Pancreas (tissue), 10 donors: ENCODE results near the gene CDK5RAP3. TPM values are rescaled to one million over a fixed set of nuclear protein-coding genes. Genes with fewer than 3 reads are reported as not detected.

Source experiments
- ATAC-seq, 4 donors: fragments of 200-7000 bp; cut with Tn5 transposase; one replicate each; pipeline versions ENCODE4 v1.8.0 to v1.9.1; 2020; ENCODE audit warnings: mild to moderate bottlenecking in 4 of 4, moderate library complexity in 4 of 4
- DNase-seq, 6 donors: peaks; one replicate each; pipeline ENCODE4 v3.0.0-alpha.2; 2020
- FAIRE-seq: peaks from 2 replicates; lab custom pipeline; 2012; peaks lifted over from hg19 to GRCh38; lab: Jason Lieb, UNC
- H3K27ac ChIP-seq, 4 donors: fragments of 200-600 bp; sonication (generic); 1 replicate in 3 of 4; 2 replicates in 1 of 4; pipeline versions ENCODE4 v1.5.0 to v1.8.0; 2020
- H3K27me3 ChIP-seq, 4 donors: fragments of 200-600 bp; one replicate each; pipeline ENCODE4 v1.8.0; 2021
- H3K36me3 ChIP-seq, 3 donors: fragments of 200-600 bp; sonication (generic) in 1 of 3; one replicate each; pipeline versions ENCODE4 v1.5.0 to v1.8.0; 2020 to 2021
- H3K4me1 ChIP-seq, 3 donors: fragments of 200-600 bp; one replicate each; pipeline ENCODE4 v1.8.0; 2021
- H3K4me3 ChIP-seq, 4 donors: fragments of 200-600 bp; sonication (generic) in 2 of 4; one replicate each; pipeline versions ENCODE4 v1.5.0 to v1.8.0; 2020 to 2021
- H3K9me3 ChIP-seq, 4 donors: fragments of 200-600 bp; one replicate each; pipeline ENCODE4 v1.8.0; 2021
- WGBS, 2 donors: extraction: QIAGEN DNeasy Blood & Tissue Kit; methylation state at CpG; one replicate each; pipeline ENCODE4 v1.1.7; 2013; 5-methylcytosine and 5-hydroxymethylcytosine counted together
- intact Hi-C, 3 donors: fragments of 100-400 bp; cut with DNase I; formaldehyde crosslinking; loops; one replicate each; pipeline versions ENCODE4 v1.11.1 to v1.14.2; 2022
- polyA plus RNA-seq, 2 donors: library from polyadenylated mRNA; stranded (reverse); fragments of 200-250 nt; gene quantifications; one replicate each; pipeline ENCODE4 v1.2.3, GENCODE V29; 2013
- total RNA-seq, 6 donors: library from RNA; stranded (reverse); fragmentation: NEBNext Ultra II Directional in 4 of 6; extraction: Animal tissue kit (Norgen Biotek cat#: 25700) in 4 of 6; gene quantifications; one replicate each; pipeline versions ENCODE4 v1.2.1 to v1.2.4, GENCODE V29; 2021 to 2023
- TF ChIP-seq, protein P1 (sequence below), 4 donors: fragments of 200-600 bp; sonication (generic) in 3 of 4; IDR thresholded peaks; one replicate each; pipeline versions ENCODE4 v1.5.0 to v1.8.0; 2021; ENCODE audit warnings: antibody characterized with exemption in 4 of 4
- donor health status: healthy with polysubstance abuse.
- donor health status: DM: no; HTN: no; CAD: no; lungs with moderate emphysema.
- donor health status: DM: no; HTN: no; CAD: no.
- donor health status: control.
- donor health status: control.
- donor health status: Bipolar disorder and iron deficiency.
- donor health status: DM: yes; HTN: yes; CAD: no.
- donor health status: DM: no; HTN: no; CAD: no.
- donor health status: DM: no; HTN: no; CAD: no.
- donor health status: DM: yes; HTN: yes; CAD: no.

The CDK5RAP3 gene
- total and polyA plus RNA-seq, 8 donors: 134 to 1,312 (median 185) TPM

DNA sequence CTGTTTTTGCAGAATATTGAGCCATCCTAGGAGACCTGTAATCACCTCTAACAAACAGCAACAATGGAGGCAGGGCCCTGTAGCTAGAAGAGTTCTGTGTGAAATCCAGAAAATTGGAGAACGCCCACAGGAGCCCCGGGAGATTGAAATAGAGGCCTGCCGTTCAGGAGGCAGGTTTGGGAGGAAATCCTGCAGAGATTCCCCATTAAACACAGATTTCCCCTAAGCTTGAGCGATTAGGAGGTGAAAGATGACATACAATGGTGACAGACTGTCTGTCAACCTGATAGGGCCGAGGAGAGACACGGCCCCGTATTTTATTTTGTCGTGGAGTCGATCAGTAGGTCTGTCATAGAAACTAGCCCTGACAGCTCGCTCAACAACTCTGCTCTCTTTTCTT is 18.2 kb downstream of the CDK5RAP3 start:
- H3K27ac ChIP-seq: no peak overlapping the region
- peaks cover 0 to 15% (median 0%) of the 10 kb centered on the region in 3 donors for H3K4me1 ChIP-seq
- TF ChIP-seq, protein P1, sequence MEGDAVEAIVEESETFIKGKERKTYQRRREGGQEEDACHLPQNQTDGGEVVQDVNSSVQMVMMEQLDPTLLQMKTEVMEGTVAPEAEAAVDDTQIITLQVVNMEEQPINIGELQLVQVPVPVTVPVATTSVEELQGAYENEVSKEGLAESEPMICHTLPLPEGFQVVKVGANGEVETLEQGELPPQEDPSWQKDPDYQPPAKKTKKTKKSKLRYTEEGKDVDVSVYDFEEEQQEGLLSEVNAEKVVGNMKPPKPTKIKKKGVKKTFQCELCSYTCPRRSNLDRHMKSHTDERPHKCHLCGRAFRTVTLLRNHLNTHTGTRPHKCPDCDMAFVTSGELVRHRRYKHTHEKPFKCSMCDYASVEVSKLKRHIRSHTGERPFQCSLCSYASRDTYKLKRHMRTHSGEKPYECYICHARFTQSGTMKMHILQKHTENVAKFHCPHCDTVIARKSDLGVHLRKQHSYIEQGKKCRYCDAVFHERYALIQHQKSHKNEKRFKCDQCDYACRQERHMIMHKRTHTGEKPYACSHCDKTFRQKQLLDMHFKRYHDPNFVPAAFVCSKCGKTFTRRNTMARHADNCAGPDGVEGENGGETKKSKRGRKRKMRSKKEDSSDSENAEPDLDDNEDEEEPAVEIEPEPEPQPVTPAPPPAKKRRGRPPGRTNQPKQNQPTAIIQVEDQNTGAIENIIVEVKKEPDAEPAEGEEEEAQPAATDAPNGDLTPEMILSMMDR (IDR thresholded peaks at IDR 0.05): no peak
- no peaks in the 10 kb centered on the region for H3K9me3 ChIP-seq
- intact Hi-C loops: no loop called here
- no peaks in the 10 kb centered on the region for H3K36me3 ChIP-seq
- 80 to 86% methylated on average over 10 of the region's 10 CpGs for WGBS, 2 donors
- no peaks in the 10 kb centered on the region for H3K27me3 ChIP-seq
- H3K4me3 ChIP-seq: no peak overlapping the region
- no peak for DNase-seq
- no peak for FAIRE-seq
- no peak for ATAC-seq

DNA sequence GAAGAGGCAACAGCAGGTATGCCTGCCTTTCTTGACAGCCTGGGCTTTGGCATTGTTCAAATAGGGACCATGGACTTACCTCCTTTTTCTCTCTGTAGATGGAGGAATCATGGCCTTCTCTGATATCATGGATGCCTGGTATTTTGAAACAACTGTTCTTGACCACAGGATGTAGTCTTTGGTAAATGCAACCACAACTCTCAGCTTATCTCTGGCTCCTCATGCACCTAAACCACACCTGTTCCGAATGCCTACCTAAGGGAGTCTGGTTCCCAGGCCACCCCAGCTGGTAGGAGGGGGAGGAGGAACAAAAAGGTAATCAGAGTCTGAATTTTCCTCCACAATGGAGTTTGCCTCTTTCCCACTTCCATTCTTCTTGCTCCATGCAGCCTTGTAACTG is 18.8 kb downstream of the CDK5RAP3 start:
- no peak for ATAC-seq
- Histone ChIP-seq H3K4me1 (peaks cover 0 to 16% (median 4%) of the 10 kb centered on the region in 3 donors), H3K27ac (no peak overlapping the region), H3K36me3 (no peaks in the 10 kb centered on the region), H3K9me3 (no peaks in the 10 kb centered on the region), H3K27me3 (no peaks in the 10 kb centered on the region), H3K4me3 (no peak overlapping the region)
- intact Hi-C loops: no loop called here
- no peak for FAIRE-seq
- DNase-seq: no peak
- TF ChIP-seq, protein P1 (IDR thresholded peaks at IDR 0.05): no peak
- 50 to 53% methylated on average over 1 of the region's 1 CpG for WGBS, 2 donors

DNA sequence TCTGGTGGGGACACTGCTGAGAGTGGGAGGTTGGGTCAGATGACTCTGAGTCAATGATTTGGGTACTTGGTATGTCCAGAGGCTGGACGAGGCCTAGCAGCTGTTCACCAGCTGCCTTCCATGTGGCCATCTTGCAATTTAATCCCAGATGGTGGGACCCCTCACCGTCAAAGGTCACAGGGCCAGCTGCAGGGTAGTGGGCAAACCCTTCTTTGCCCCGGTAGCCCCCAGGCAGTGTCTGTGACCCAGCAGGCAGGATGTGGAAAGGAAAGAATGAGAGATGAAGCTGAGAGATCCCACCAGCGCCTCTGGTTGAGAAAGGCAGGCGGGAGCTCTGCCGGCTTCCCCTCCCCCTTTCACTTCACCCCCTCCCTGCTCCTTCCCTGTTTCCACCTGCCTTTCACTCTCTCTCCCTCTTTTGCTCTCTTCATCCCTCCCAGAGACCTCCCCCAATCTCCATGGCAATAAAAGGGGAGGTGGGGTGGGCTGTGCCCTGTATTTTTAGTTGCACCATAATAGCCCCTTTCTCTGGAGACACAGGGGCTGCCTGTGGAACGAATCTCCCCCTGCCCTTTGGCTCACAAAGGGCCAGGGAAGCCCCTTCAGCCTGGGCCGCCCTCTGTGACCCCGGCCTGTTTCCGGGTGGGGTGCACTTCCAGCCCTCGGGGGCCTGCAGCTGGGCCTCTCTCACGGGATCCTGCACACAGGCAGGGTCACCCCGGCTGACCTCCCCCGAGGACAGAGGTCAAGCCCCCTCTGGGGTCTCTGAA is 20.2 kb downstream of the CDK5RAP3 start:
- DNase-seq (no peak), FAIRE-seq (no peak), ATAC-seq (no peak)
- Histone ChIP-seq H3K27ac (no peak overlapping the region), H3K36me3 (no peaks in the 10 kb centered on the region), H3K4me1 (peaks cover 10 to 21% (median 16%) of the 10 kb centered on the region in 3 donors), H3K9me3 (no peaks in the 10 kb centered on the region), H3K4me3 (no peak overlapping the region), H3K27me3 (no peaks in the 10 kb centered on the region)
- 75 to 77% methylated on average over 14 of the region's 14 CpGs for WGBS, 2 donors
- TF ChIP-seq, protein P1 (IDR thresholded peaks at IDR 0.05): no peak
- intact Hi-C loops: no loop called here

DNA sequence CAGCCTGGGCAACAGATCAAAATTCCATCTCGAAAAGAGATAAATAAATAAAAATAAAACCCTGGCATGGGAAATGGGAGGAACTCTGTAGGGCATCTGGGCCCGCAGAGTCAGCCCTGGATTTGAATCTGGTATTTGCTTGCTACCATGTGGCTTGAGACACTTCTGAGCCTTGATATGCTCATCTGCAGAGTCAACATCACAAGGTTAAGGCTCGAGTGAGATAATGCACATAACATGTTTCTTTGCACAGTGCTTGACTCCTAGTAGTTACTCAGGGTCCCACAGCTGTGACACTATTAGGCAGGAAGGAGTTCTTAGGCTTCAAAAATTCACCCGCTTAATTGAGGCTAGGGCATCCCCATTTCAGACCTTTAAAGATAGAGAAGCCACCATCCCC is 21.3 kb downstream of the CDK5RAP3 start:
- FAIRE-seq: no peak

More for the DNA sequence above, 21.3 kb downstream of the CDK5RAP3 start:
- H3K4me1 ChIP-seq: peaks cover 10 to 18% (median 16%) of the 10 kb centered on the region in 3 donors
- ATAC-seq: no peak
- 59 to 64% methylated on average over 4 of the region's 4 CpGs for WGBS, 2 donors
- no peak overlapping the region for H3K27ac ChIP-seq
- DNase-seq: no peak
- no peak overlapping the region for H3K4me3 ChIP-seq
- no peaks in the 10 kb centered on the region for H3K9me3 ChIP-seq
- TF ChIP-seq, protein P1 (IDR thresholded peaks at IDR 0.05): no peak
- no peaks in the 10 kb centered on the region for H3K27me3 ChIP-seq
- no peaks in the 10 kb centered on the region for H3K36me3 ChIP-seq
- intact Hi-C loops: no loop called here
